ENCODE data around the gene ACP4.

DNA sequence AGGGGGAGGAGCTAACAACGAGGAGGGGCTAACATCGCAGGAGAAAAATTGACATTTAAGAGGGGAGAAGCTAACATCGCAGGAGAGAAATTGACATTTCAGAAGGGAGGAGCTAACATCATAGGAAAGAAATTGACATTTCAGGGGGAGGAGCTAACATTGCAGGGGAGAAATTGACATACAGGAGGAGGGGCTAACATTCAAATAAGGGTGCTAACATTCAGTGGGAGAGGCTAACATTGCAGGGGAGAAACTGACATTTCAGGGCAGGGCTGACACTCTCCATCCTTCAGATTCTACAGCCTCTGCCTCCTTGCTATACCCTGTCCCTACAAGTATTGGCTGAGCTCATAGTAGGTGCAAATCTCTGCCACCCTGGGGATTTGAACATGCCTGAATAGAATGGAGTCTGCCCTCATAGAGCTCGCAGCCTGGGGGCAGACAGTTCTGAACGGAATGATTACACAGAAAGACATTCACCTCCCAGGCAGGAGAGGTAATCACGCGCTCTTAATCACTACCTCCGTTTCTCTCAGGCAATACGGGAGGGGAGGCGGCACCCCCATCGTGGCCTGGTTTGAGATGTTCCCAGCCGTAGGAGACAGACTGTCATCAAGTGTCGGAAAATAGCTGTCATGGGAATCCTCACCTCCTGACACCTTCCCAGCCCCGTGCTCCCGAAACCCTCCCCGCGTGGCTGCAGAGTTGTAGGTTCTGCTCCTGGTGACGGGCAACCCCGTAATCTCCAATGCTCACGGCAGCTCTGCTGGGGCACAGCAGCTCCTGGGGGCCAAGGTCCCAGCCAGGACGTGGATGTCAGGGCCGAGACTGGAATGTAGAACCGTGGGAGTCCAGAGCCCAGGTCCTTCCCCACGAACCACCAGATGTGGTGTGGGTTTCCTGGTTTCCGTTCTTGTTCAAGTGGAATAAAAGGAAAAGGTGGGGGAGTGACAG is 10.4 kb upstream of the ACP4 start:
- TF ChIP-seq TOE1 (CRISPR knock-in tag; IDR thresholded peaks at IDR 0.05) (no peak), BCL6 (CRISPR knock-in tag; IDR thresholded peaks at IDR 0.05) (no peak), ZNF274 (CRISPR knock-in tag; IDR thresholded peaks at IDR 0.05) (no peak), ZNF543 (CRISPR knock-in tag; IDR thresholded peaks at IDR 0.05) (no peak), ONECUT2 (CRISPR knock-in tag; IDR thresholded peaks at IDR 0.05) (no peak), FOSL1 (CRISPR knock-in tag; IDR thresholded peaks at IDR 0.05; ENCODE audit: borderline replicate concordance) (no peak), POLR2AphosphoS5 (IDR thresholded peaks at IDR 0.05; ENCODE audit: low read depth, low read length) (no peak), ZNF383 (CRISPR knock-in tag; IDR thresholded peaks at IDR 0.05; ENCODE audit: borderline replicate concordance) (no peak), KMT2B (CRISPR knock-in tag; IDR thresholded peaks at IDR 0.05) (no peak), PHF8 (CRISPR knock-in tag; IDR thresholded peaks at IDR 0.05) (no peak)

Data from HepG2 (cell line).